HEK293 (cell line): ENCODE measurements around the gene SEMA3A.

Source experiments
- CTCF ChIA-PET: fragments of 350-600 bp; formaldehyde crosslinking; extraction: SDS; loops from one replicate; lab custom pipeline; 2021; ENCODE audit warnings: antibody characterized with exemption; lab: Yijun Ruan, JAX
- POLR2A ChIA-PET: fragments of 300-600 bp; formaldehyde crosslinking; extraction: SDS; loops from one replicate; lab custom pipeline; 2020; ENCODE audit warnings: antibody characterized with exemption, inconsistent platforms; lab: Yijun Ruan, JAX
- H3K27ac ChIP-seq: fragments of 200-500 bp; sonication (Bioruptor generic); 2 replicates; pipeline ENCODE4 v1.5.1; 2014; ENCODE audit warnings: low read depth, low read length, control low read depth, inconsistent platforms; ENCODE audit errors: extremely low read depth
- H3K36me3 ChIP-seq, 2 experiments: fragments of 200-500 bp in 1 of 2; sonication (Bioruptor generic) in 1 of 2; 1 replicate in 1 of 2; 2 replicates in 1 of 2; pipeline ENCODE4 v1.5.1; 2014 to 2017; ENCODE audit warnings: inconsistent platforms in 2 of 2, low read length in 2 of 2; ENCODE audit not compliant: control insufficient read depth in 2 of 2, insufficient read depth in 1 of 2
- H3K4me1 ChIP-seq: fragments of 200-500 bp; sonication (Bioruptor generic); 2 replicates; pipeline ENCODE4 v1.5.1; 2014; ENCODE audit warnings: mild to moderate bottlenecking, low read length, inconsistent platforms; ENCODE audit not compliant: control insufficient read depth, insufficient read depth
- H3K4me3 ChIP-seq: 2 replicates; pipeline ENCODE4 v1.5.1; 2011; ENCODE audit warnings: low read depth, mild to moderate bottlenecking, control low read depth, low read length, moderate library complexity
- H3K9me3 ChIP-seq: fragments of 200-500 bp; sonication (Bioruptor generic); 2 replicates; pipeline ENCODE4 v1.5.1; 2014; ENCODE audit warnings: low read depth, low read length, inconsistent platforms; ENCODE audit not compliant: control insufficient read depth, insufficient read depth
- GLI4 ChIP-seq: fragments of 450-650 bp; formaldehyde crosslinking; IDR thresholded peaks from 2 replicates; pipeline ENCODE4 v1.5.1; 2016; ENCODE audit warnings: missing biosample characterization, missing genetic modification characterization
- GLIS2 ChIP-seq: fragments of 450-650 bp; formaldehyde crosslinking; IDR thresholded peaks from 2 replicates; pipeline ENCODE4 v1.5.1; 2016; ENCODE audit warnings: missing biosample characterization, missing genetic modification characterization
- HIC1 ChIP-seq: fragments of 450-650 bp; formaldehyde crosslinking; IDR thresholded peaks from 2 replicates; pipeline ENCODE4 v1.5.1; 2016; ENCODE audit warnings: missing biosample characterization, missing genetic modification characterization
- RBAK ChIP-seq: fragments of 450-650 bp; formaldehyde crosslinking; IDR thresholded peaks from 2 replicates; pipeline ENCODE4 v1.5.1; 2016; ENCODE audit warnings: missing biosample characterization, missing genetic modification characterization
- SETDB1 ChIP-seq: IDR thresholded peaks from one replicate; pipeline ENCODE4 v1.6.1; 2017; ENCODE audit warnings: mild to moderate bottlenecking, low read length, moderate library complexity, mixed read lengths; ENCODE audit not compliant: insufficient read length
- ZBTB44 ChIP-seq: fragments of 450-650 bp; IDR thresholded peaks from 2 replicates; pipeline ENCODE4 v1.5.1; 2018; ENCODE audit warnings: missing biosample characterization, mild to moderate bottlenecking, missing genetic modification characterization
- ZNF549 ChIP-seq: fragments of 450-650 bp; IDR thresholded peaks from 2 replicates; pipeline ENCODE4 v1.5.1; 2018; ENCODE audit warnings: missing biosample characterization, missing genetic modification characterization, mild to moderate bottlenecking, inconsistent platforms, moderate library complexity
- ZNF624 ChIP-seq: fragments of 450-650 bp; formaldehyde crosslinking; IDR thresholded peaks from 2 replicates; pipeline ENCODE4 v1.5.1; 2017; ENCODE audit warnings: missing biosample characterization, missing genetic modification characterization
- ZNF837 ChIP-seq: fragments of 450-650 bp; formaldehyde crosslinking; IDR thresholded peaks from 2 replicates; pipeline ENCODE4 v1.5.1; 2016; ENCODE audit warnings: missing biosample characterization, missing genetic modification characterization
- TF ChIP-seq, protein P1 (sequence below): fragments of 450-650 bp; formaldehyde crosslinking; IDR thresholded peaks from 2 replicates; pipeline ENCODE4 v1.5.1; 2016; ENCODE audit warnings: missing biosample characterization, missing genetic modification characterization
- TF ChIP-seq, protein P2 (sequence below): fragments of 450-650 bp; formaldehyde crosslinking; IDR thresholded peaks from 2 replicates; pipeline ENCODE4 v1.5.1; 2016; ENCODE audit warnings: missing biosample characterization, missing genetic modification characterization

Gene SEMA3A

DNA sequence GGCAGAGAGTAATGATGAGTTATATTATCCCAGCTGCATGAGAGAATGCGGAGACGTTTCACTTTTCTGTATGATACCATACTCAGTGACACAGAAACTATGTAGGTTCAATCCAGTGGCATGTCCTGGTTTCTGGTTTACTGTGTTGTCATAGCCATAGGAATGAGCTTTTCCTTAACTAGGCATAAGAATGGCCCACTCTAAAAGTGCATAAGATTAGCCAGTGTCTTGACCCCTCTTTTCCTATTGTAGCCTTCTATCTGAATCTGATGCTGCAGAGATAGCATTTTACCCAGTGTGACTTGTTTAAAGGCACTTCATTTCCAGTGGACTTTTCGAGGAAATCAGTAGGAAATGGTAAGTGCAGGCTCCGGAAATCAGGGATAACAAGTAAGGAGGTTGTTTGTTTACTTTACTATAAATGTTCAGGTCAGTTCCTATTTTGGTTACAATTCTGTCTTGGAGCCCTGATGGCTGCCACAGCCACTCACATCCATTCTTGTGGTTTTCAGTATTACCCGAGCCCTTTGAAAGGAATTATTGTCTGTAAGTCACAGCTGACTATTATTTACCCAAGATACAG lies 70.5 kb downstream of the SEMA3A start:
- ChIA-PET POLR2A (interaction anchor here (0.6 kb wide), 2 partner anchors 10 to 56 kb away, joined by 3 to 6 read pairs; no protein-coding TSS in a partner anchor), CTCF (no interaction called here)
- H3K27ac ChIP-seq: peak overlapping the region; percentile 31; the same call in 1 of the 2 replicates

DNA sequence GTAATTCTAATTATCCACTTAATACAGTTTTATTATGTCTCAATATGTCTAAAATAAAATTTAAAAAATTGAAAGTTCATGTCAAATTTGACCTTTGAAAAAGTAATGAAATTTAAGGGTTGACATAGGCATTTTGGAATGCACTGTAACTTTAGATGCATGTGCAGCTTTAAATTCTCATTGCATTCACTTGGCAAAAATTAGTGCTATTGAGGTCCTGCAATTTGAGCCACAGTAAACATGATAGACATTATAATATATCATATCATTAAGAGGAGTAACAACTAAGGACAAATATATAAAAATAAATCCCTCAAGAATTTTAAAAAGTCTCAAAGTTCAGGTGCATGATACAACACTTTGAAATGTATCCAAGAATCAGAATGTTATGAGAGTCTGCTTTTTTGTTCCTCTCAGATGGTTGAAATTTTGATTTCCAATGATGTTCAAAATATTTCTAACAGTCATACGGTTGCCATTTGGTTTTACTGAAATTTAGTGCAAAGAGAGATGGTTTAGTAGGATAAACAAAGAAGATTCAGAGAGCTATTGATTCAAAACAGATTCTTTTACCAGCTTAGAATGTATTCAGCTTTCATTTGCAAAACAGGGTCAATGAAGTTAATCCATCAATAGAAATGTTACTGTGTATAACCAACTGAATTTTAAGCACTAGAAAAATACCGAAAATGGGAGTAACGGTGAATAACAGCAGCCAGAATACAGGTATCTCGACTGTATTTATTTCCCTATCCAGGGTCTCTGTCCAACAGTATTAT lies 71.8 kb downstream of the SEMA3A start:
- H3K36me3 ChIP-seq: no peaks in the 10 kb centered on the region
- no peaks in the 10 kb centered on the region for H3K9me3 ChIP-seq
- H3K4me3 ChIP-seq: no peak overlapping the region
- TF ChIP-seq GLI4 (tag by site-specific recombination) (no peak), ZNF624 (tag by site-specific recombination) (no peak), HIC1 (tag by site-specific recombination) (no peak), GLIS2 (tag by site-specific recombination) (no peak), ZNF549 (tag by site-specific recombination) (no peak), ZNF837 (tag by site-specific recombination) (no peak), SETDB1 (no peak), RBAK (tag by site-specific recombination) (no peak)
- CTCF ChIA-PET: no interaction called here
- POLR2A ChIA-PET: no interaction called here
- H3K4me1 ChIP-seq: peaks cover 8% of the 10 kb centered on the region; the same call in 1 of the 2 replicates
- no peak overlapping the region for H3K27ac ChIP-seq

More for the DNA sequence above, 70.5 kb downstream of the SEMA3A start:
- Histone ChIP-seq H3K4me1 (peaks cover 8% of the 10 kb centered on the region; the same call in 1 of the 2 replicates), H3K36me3 (no peaks in the 10 kb centered on the region), H3K4me3 (peak overlapping the region; percentile 4), H3K9me3 (no peaks in the 10 kb centered on the region)
- TF ChIP-seq, protein P1, sequence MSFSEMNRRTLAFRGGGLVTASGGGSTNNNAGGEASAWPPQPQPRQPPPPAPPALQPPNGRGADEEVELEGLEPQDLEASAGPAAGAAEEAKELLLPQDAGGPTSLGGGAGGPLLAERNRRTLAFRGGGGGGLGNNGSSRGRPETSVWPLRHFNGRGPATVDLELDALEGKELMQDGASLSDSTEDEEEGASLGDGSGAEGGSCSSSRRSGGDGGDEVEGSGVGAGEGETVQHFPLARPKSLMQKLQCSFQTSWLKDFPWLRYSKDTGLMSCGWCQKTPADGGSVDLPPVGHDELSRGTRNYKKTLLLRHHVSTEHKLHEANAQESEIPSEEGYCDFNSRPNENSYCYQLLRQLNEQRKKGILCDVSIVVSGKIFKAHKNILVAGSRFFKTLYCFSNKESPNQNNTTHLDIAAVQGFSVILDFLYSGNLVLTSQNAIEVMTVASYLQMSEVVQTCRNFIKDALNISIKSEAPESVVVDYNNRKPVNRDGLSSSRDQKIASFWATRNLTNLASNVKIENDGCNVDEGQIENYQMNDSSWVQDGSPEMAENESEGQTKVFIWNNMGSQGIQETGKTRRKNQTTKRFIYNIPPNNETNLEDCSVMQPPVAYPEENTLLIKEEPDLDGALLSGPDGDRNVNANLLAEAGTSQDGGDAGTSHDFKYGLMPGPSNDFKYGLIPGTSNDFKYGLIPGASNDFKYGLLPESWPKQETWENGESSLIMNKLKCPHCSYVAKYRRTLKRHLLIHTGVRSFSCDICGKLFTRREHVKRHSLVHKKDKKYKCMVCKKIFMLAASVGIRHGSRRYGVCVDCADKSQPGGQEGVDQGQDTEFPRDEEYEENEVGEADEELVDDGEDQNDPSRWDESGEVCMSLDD (tag by site-specific recombination): no peak
- TF ChIP-seq, protein P2, sequence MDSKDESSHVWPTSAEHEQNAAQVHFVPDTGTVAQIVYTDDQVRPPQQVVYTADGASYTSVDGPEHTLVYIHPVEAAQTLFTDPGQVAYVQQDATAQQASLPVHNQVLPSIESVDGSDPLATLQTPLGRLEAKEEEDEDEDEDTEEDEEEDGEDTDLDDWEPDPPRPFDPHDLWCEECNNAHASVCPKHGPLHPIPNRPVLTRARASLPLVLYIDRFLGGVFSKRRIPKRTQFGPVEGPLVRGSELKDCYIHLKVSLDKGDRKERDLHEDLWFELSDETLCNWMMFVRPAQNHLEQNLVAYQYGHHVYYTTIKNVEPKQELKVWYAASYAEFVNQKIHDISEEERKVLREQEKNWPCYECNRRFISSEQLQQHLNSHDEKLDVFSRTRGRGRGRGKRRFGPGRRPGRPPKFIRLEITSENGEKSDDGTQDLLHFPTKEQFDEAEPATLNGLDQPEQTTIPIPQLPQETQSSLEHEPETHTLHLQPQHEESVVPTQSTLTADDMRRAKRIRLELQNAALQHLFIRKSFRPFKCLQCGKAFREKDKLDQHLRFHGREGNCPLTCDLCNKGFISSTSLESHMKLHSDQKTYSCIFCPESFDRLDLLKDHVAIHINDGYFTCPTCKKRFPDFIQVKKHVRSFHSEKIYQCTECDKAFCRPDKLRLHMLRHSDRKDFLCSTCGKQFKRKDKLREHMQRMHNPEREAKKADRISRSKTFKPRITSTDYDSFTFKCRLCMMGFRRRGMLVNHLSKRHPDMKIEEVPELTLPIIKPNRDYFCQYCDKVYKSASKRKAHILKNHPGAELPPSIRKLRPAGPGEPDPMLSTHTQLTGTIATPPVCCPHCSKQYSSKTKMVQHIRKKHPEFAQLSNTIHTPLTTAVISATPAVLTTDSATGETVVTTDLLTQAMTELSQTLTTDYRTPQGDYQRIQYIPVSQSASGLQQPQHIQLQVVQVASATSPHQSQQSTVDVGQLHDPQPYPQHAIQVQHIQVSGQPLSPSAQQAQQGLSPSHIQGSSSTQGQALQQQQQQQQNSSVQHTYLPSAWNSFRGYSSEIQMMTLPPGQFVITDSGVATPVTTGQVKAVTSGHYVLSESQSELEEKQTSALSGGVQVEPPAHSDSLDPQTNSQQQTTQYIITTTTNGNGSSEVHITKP: peak; percentile 63; the same call in 1 of the 2 replicates
- 0 out of 2 replicates have a peak, but pooled peaks have one; percentile 15 for TF ChIP-seq ZBTB44 (tag by site-specific recombination)
